SU-DHL-6 (cell line): ENCODE data around the gene RAB3GAP1.

ENCODE experiments used
- H2AFZ ChIP-seq: fragments of 200-600 bp; sonication (generic); 2 replicates; pipeline ENCODE4 v1.6.1; 2014; ENCODE audit warnings: low read depth, mild to moderate bottlenecking, moderate library complexity, mixed read lengths, antibody characterized with exemption, low read length; ENCODE audit not compliant: severe bottlenecking
- H3F3A ChIP-seq: fragments of 200-600 bp; shearing (Covaris generic); 2 replicates; pipeline ENCODE4 v1.6.0; 2016; ENCODE audit warnings: antibody characterized with exemption, mild to moderate bottlenecking; ENCODE audit not compliant: insufficient read depth
- H3K27ac ChIP-seq: fragments of 200-600 bp; sonication (generic); 2 replicates; pipeline ENCODE4 v1.5.1; 2016; ENCODE audit warnings: low read depth, mild to moderate bottlenecking, low read length, moderate library complexity, mixed read lengths
- H3K27me3 ChIP-seq: fragments of 200-600 bp; sonication (generic), shearing (Covaris generic); 2 replicates; pipeline ENCODE4 v1.6.0; 2014; ENCODE audit warnings: mild to moderate bottlenecking, low read length
- H3K36me3 ChIP-seq: fragments of 200-600 bp; sonication (generic); 2 replicates; pipeline ENCODE4 v1.6.1; 2014; ENCODE audit warnings: mild to moderate bottlenecking, low read length, mixed read lengths
- H3K4me2 ChIP-seq: fragments of 300-600, 200-600 bp; shearing (Covaris generic), sonication (generic); 2 replicates; pipeline ENCODE4 v1.6.0; 2014; ENCODE audit warnings: low read length, low read depth, mild to moderate bottlenecking; ENCODE audit not compliant: poor library complexity, severe bottlenecking
- H3K4me3 ChIP-seq: fragments of 200-600 bp; sonication (generic); 2 replicates; pipeline ENCODE4 v1.5.1; 2014; ENCODE audit warnings: antibody characterized with exemption, low read length, mild to moderate bottlenecking, mixed read lengths; ENCODE audit not compliant: insufficient read depth, poor library complexity, severe bottlenecking
- H3K79me2 ChIP-seq: fragments of 200-600 bp; sonication (generic); 2 replicates; pipeline ENCODE4 v1.6.1; 2014; ENCODE audit warnings: mild to moderate bottlenecking, low read length, moderate library complexity; ENCODE audit not compliant: insufficient read depth
- H3K9ac ChIP-seq: fragments of 200-600 bp; sonication (generic); 2 replicates; pipeline ENCODE4 v1.7.0; 2014; ENCODE audit warnings: mild to moderate bottlenecking, low read length
- H3K9me2 ChIP-seq: fragments of 200-600 bp; sonication (generic); replicated peaks from 2 replicates; pipeline ENCODE4 v1.6.1; 2014; ENCODE audit warnings: low read length; ENCODE audit not compliant: insufficient read depth
- H3K9me3 ChIP-seq: fragments of 200-600 bp; sonication (generic); 2 replicates; pipeline ENCODE4 v1.6.1; 2014; ENCODE audit warnings: low read length, mixed read lengths; ENCODE audit not compliant: insufficient read depth
- H4K20me1 ChIP-seq: fragments of 200-600 bp; sonication (generic); 2 replicates; pipeline ENCODE4 v1.6.1; 2014; ENCODE audit warnings: low read depth, mild to moderate bottlenecking, antibody characterized with exemption, low read length, moderate library complexity, mixed read lengths
- EZH2phosphoT487 ChIP-seq: fragments of 200-600 bp; sonication (generic), shearing (Covaris generic); conservative IDR thresholded peaks from 2 replicates; pipeline ENCODE4 v1.6.1; 2018; ENCODE audit warnings: mild to moderate bottlenecking, antibody characterized with exemption, low read length, moderate library complexity, mixed read lengths
- TF ChIP-seq, protein P1 (sequence below): fragments of 200-600 bp; sonication (generic); IDR thresholded peaks from one replicate; pipeline ENCODE4 v1.5.1; 2017; ENCODE audit warnings: antibody characterized with exemption, mild to moderate bottlenecking, low read length, moderate library complexity; ENCODE audit not compliant: insufficient read depth, poor library complexity, severe bottlenecking

RAB3GAP1 gene

DNA sequence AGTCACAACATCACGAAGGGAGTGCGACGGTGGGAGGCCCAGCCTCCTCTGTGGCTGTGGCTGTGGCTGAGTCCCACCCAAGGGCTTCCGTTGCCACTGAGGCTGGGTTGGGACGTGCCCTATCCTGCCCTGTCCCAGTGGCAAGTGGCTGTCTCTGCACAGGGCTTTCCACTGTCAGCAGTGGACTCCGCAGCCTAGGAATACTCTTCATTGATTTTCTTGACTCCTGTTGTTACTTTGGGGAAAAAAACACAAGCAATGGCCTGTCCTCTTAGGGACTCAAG lies 122.7 kb downstream of the RAB3GAP1 start:
- H3K79me2 ChIP-seq, result no peaks in the 10 kb centered on the region
- no peaks in the 10 kb centered on the region for H3F3A ChIP-seq

GRCh38 chr2:135175177-135175576 lies 123.1 kb downstream of the RAB3GAP1 start:
- no peak overlapping the region for H3K9ac ChIP-seq
- no peaks in the 10 kb centered on the region for H4K20me1 ChIP-seq
- TF ChIP-seq, protein P1, sequence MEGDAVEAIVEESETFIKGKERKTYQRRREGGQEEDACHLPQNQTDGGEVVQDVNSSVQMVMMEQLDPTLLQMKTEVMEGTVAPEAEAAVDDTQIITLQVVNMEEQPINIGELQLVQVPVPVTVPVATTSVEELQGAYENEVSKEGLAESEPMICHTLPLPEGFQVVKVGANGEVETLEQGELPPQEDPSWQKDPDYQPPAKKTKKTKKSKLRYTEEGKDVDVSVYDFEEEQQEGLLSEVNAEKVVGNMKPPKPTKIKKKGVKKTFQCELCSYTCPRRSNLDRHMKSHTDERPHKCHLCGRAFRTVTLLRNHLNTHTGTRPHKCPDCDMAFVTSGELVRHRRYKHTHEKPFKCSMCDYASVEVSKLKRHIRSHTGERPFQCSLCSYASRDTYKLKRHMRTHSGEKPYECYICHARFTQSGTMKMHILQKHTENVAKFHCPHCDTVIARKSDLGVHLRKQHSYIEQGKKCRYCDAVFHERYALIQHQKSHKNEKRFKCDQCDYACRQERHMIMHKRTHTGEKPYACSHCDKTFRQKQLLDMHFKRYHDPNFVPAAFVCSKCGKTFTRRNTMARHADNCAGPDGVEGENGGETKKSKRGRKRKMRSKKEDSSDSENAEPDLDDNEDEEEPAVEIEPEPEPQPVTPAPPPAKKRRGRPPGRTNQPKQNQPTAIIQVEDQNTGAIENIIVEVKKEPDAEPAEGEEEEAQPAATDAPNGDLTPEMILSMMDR, result no peak
- TF ChIP-seq EZH2phosphoT487, result no peak
- H3F3A ChIP-seq, result no peaks in the 10 kb centered on the region; the same call in 1 of the 2 replicates
- no peak overlapping the region for H3K27ac ChIP-seq
- H3K9me3 ChIP-seq, result no peaks in the 10 kb centered on the region
- no peaks in the 10 kb centered on the region for H3K27me3 ChIP-seq
- H3K79me2 ChIP-seq, result no peaks in the 10 kb centered on the region
- H3K36me3 ChIP-seq, result peaks cover 4% of the 10 kb centered on the region; the same call in 1 of the 2 replicates
- H2AFZ ChIP-seq, result no peak overlapping the region
- H3K4me3 ChIP-seq, result no peak overlapping the region
- no peak overlapping the region for H3K4me2 ChIP-seq
- H3K9me2 ChIP-seq, result no peaks in the 10 kb centered on the region

More for the DNA sequence above, 122.7 kb downstream of the RAB3GAP1 start:
- TF ChIP-seq, protein P1, result no peak
- TF ChIP-seq EZH2phosphoT487, result no peak
- H3K36me3 ChIP-seq, result peaks cover 7% of the 10 kb centered on the region; the same call in 1 of the 2 replicates
- H3K4me3 ChIP-seq, result no peak overlapping the region
- no peak overlapping the region for H3K4me2 ChIP-seq
- no peaks in the 10 kb centered on the region for H3K9me2 ChIP-seq
- H2AFZ ChIP-seq, result no peak overlapping the region
- H3K27ac ChIP-seq, result no peak overlapping the region
- no peaks in the 10 kb centered on the region for H4K20me1 ChIP-seq
- H3K9ac ChIP-seq, result no peak overlapping the region
- H3K9me3 ChIP-seq, result no peaks in the 10 kb centered on the region
- no peaks in the 10 kb centered on the region for H3K27me3 ChIP-seq

- no peaks in the 10 kb centered on the region for H3K9me3 ChIP-seq
- no peak overlapping the region for H3K4me2 ChIP-seq
- no peaks in the 10 kb centered on the region for H3K27me3 ChIP-seq
- TF ChIP-seq EZH2phosphoT487, result no peak
- TF ChIP-seq, protein P1, result no peak
- no peaks in the 10 kb centered on the region for H4K20me1 ChIP-seq
- no peaks in the 10 kb centered on the region; the same call in 1 of the 2 replicates for H3K36me3 ChIP-seq
- no peaks in the 10 kb centered on the region for H3K79me2 ChIP-seq
- H3K4me3 ChIP-seq, result no peak overlapping the region
- no peak overlapping the region for H2AFZ ChIP-seq
- H3K9ac ChIP-seq, result no peak overlapping the region
- no peak overlapping the region for H3K27ac ChIP-seq
- no peaks in the 10 kb centered on the region for H3K9me2 ChIP-seq
- H3F3A ChIP-seq, result no peaks in the 10 kb centered on the region; the same call in 1 of the 2 replicates
Observed at GRCh38 chr2:135179689-135180088, 127.6 kb downstream of the RAB3GAP1 start.

DNA sequence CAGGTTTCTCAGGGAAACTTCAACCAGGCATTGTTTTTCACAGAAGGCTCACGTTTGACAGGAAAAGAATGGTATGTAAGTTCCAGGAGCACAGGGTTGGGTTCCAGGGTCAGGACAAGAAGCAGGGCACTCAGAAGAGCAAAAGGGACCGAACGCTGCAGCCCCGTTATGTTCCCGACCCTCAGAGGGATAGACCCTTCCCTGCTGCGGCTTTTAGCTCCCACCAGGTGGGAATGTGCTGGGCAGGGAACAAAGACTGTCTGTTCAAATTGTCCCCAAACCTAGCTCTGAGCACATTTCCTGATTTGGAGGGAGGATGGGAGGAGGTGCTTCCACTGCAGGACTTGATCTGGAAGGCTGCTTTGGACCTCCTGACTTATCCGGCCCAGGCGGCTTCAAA lies 130.1 kb downstream of the RAB3GAP1 start:
- H3F3A ChIP-seq, result no peaks in the 10 kb centered on the region; the same call in 1 of the 2 replicates
- no peak for TF ChIP-seq EZH2phosphoT487
- TF ChIP-seq, protein P1, result no peak
- H3K36me3 ChIP-seq, result no peaks in the 10 kb centered on the region
- H3K27me3 ChIP-seq, result no peaks in the 10 kb centered on the region
- H2AFZ ChIP-seq, result no peak overlapping the region
- no peaks in the 10 kb centered on the region for H3K79me2 ChIP-seq
- no peaks in the 10 kb centered on the region for H3K9me3 ChIP-seq
- no peak overlapping the region for H3K4me3 ChIP-seq
- H3K27ac ChIP-seq, result no peak overlapping the region
- H3K9ac ChIP-seq, result no peak overlapping the region
- H3K9me2 ChIP-seq, result no peaks in the 10 kb centered on the region
- no peak overlapping the region for H3K4me2 ChIP-seq
- no peaks in the 10 kb centered on the region for H4K20me1 ChIP-seq
